Activated T-helper 17 cell treated with anti-CD3 and anti-CD28 coated beads, Interleukin-2, amount 50 U/mL, for 72 hours (primary cell): Measurements from ENCODE around the gene OR52E1. TPM values are rescaled to one million over a fixed set of nuclear protein-coding genes. Genes with fewer than 3 reads are reported as not detected.
"Not testable (repeated sequence)": the region's sequence is repeated elsewhere in the genome, so short reads cannot be mapped to it uniquely, and the experiment has no call there.

ENCODE experiments used
- ATAC-seq: fragments of 150-1000 bp; cut with Tn5 transposase; replicated peaks from 2 replicates; pipeline ENCODE4 v1.10.0; 2021; ENCODE audit warnings: mild to moderate bottlenecking, moderate library complexity
- H3K27ac Mint-ChIP-seq: one replicate; pipeline ENCODE4 v1.8.0; 2022; ENCODE audit warnings: mixed read lengths
- H3K27me3 Mint-ChIP-seq: one replicate; pipeline ENCODE4 v1.8.0; 2022; ENCODE audit warnings: mixed read lengths
- H3K36me3 Mint-ChIP-seq: one replicate; pipeline ENCODE4 v1.8.0; 2022; ENCODE audit warnings: low read depth, mild to moderate bottlenecking, mixed read lengths
- H3K4me1 Mint-ChIP-seq: one replicate; pipeline ENCODE4 v1.8.0; 2022; ENCODE audit warnings: mixed read lengths
- H3K4me3 Mint-ChIP-seq: one replicate; pipeline ENCODE4 v1.8.0; 2022; ENCODE audit warnings: mild to moderate bottlenecking, mixed read lengths
- H3K9me3 Mint-ChIP-seq: one replicate; pipeline ENCODE4 v1.8.0; 2022; ENCODE audit warnings: mixed read lengths
- total RNA-seq, 2 donors: library from RNA; stranded (reverse); gene quantifications; one replicate each; pipeline ENCODE4 v1.2.3, GENCODE V29; 2022

OR52E1 gene
- not detected for total RNA-seq

DNA sequence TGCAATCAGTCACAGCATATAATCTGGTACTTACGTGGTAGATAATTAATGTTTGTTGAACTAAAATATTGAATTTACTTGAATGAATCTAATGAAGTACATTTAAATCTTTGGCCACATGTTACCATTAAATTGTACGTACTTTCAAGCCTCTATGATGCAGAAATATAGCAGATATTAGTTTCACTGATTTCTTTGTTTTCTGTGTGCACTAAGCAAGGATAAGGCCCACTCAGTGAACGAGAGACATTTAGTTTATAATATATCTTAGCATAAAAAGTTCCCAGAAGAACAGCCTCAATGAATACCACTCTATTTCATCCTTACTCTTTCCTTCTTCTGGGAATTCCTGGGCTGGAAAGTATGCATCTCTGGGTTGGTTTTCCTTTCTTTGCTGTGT is at the start of gene OR52E1:
OR52E1 (plus strand) TSS at position 301 of the 400 bp plus-strand sequence.
- no peak for ATAC-seq
- H3K36me3 Mint-ChIP-seq: no peaks in the 10 kb centered on the region
- no peak within 1 kb of the TSS for H3K4me3 Mint-ChIP-seq
- H3K9me3 Mint-ChIP-seq: no peaks in the 10 kb centered on the region
- H3K27ac Mint-ChIP-seq: no peak within 1 kb of the TSS
- peaks cover 4% of the 10 kb centered on the region for H3K27me3 Mint-ChIP-seq
- H3K4me1 Mint-ChIP-seq: no peaks in the 10 kb centered on the region

DNA sequence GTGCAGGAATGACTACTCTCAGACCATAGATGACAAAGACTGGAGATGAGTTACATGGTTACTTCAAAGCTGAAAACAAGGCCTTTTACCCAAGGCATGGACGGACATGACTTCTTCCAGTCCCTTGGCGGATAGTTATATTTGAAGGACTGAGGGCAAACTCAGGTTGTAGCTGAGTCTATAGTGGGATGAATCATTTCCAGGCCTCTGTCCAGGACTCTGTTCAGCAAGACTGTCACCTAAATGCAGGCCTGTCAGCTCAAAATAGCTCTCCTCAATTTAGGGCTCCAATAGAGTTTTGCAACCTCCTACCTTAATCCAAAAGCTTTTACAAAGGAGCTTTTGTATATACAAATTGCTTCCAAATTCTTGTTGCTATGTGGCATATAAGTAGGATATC is 47.4 kb upstream of the OR52E1 start:
- Mint-ChIP-seq H3K27me3 (no peaks in the 10 kb centered on the region), H3K4me1 (no peaks in the 10 kb centered on the region), H3K4me3 (no peak overlapping the region), H3K36me3 (no peaks in the 10 kb centered on the region), H3K27ac (no peak overlapping the region), H3K9me3 (peaks cover 18% of the 10 kb centered on the region)
- ATAC-seq: no peak

GRCh38 chr11:5036669-5037068 is 32.7 kb upstream of the OR52E1 start:
- no peak overlapping the region for H3K4me3 Mint-ChIP-seq
- H3K4me1 Mint-ChIP-seq: no peaks in the 10 kb centered on the region
- H3K27me3 Mint-ChIP-seq: peaks cover 4% of the 10 kb centered on the region
- H3K36me3 Mint-ChIP-seq: no peaks in the 10 kb centered on the region
- no peak for ATAC-seq
- no peak overlapping the region for H3K27ac Mint-ChIP-seq
- no peaks in the 10 kb centered on the region for H3K9me3 Mint-ChIP-seq

- Mint-ChIP-seq H3K36me3 (no peaks in the 10 kb centered on the region), H3K9me3 (no peaks in the 10 kb centered on the region), H3K27ac (no peak overlapping the region), H3K4me3 (no peak overlapping the region), H3K27me3 (peaks cover 4% of the 10 kb centered on the region), H3K4me1 (no peaks in the 10 kb centered on the region)
- no peak for ATAC-seq
These were observed 31.4 kb upstream of the OR52E1 start for GRCh38 chr11:5037926-5038325.

- Mint-ChIP-seq H3K4me1 (no peaks in the 10 kb centered on the region), H3K27me3 (peaks cover 4% of the 10 kb centered on the region), H3K27ac (no peak overlapping the region), H3K4me3 (no peak overlapping the region), H3K9me3 (no peaks in the 10 kb centered on the region), H3K36me3 (no peaks in the 10 kb centered on the region)
- no peak for ATAC-seq
These were observed 31.0 kb upstream of the OR52E1 start for GRCh38 chr11:5038341-5038740.

DNA sequence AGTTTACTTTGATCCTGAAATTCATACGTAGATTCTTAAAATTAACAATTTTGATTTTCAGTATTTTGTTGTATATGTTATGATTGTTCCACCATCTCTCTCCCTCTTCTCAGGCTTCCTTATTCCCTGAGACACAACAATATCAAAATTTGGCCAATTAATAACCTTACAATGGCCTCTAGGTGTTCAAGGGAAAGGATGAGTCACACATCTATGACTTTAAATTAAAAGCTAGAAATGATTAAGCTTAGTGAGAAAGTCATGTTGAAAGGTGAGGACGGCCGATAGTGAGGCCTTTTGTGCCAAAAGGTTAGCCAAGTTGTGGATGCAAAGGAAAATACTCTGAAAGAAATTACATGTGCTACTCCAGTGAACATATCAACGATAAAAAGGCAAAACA is 28.5 kb upstream of the OR52E1 start:
- H3K4me3 Mint-ChIP-seq: no peak overlapping the region
- H3K36me3 Mint-ChIP-seq: no peaks in the 10 kb centered on the region
- no peaks in the 10 kb centered on the region for H3K9me3 Mint-ChIP-seq
- ATAC-seq: no peak
- no peaks in the 10 kb centered on the region for H3K4me1 Mint-ChIP-seq
- no peak overlapping the region for H3K27ac Mint-ChIP-seq
- peaks cover 4% of the 10 kb centered on the region for H3K27me3 Mint-ChIP-seq

- no peak overlapping the region for H3K27ac Mint-ChIP-seq
- H3K9me3 Mint-ChIP-seq: no peaks in the 10 kb centered on the region
- H3K36me3 Mint-ChIP-seq: no peaks in the 10 kb centered on the region
- H3K4me3 Mint-ChIP-seq: no peak overlapping the region
- peaks cover 4% of the 10 kb centered on the region for H3K27me3 Mint-ChIP-seq
- no peaks in the 10 kb centered on the region for H3K4me1 Mint-ChIP-seq
- no peak for ATAC-seq
These were observed 27.3 kb upstream of the OR52E1 start for GRCh38 chr11:5042091-5042490.

GRCh38 chr11:5043380-5043779 is 26.0 kb upstream of the OR52E1 start:
- no peaks in the 10 kb centered on the region for H3K36me3 Mint-ChIP-seq
- no peak overlapping the region for H3K27ac Mint-ChIP-seq
- ATAC-seq: no peak
- no peaks in the 10 kb centered on the region for H3K9me3 Mint-ChIP-seq
- no peaks in the 10 kb centered on the region for H3K4me1 Mint-ChIP-seq
- H3K4me3 Mint-ChIP-seq: no peak overlapping the region
- H3K27me3 Mint-ChIP-seq: peaks cover 4% of the 10 kb centered on the region

DNA sequence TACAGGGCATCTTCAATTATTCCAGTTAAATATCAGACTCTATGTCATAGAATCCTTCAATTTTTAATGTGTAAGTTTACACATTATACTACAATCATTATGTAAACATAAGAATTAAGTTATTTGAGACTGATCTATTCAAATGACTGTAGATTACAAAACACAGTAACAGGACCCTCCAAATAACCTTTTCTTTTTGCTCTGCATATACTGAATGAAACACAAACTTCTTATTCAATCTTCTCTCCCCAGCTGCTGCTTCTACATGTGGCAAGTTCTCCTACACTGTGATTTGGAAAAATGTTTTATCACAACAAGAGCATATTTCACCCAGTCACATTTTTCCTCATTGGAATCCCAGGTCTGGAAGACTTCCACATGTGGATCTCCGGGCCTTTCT is 23.1 kb upstream of the OR52E1 start, which contains the start of gene OR52J3:
OR52J3 (plus strand) TSS at position 301 of the 400 bp plus-strand sequence; CDS start at position 301, 0 bp downstream.
- no peaks in the 10 kb centered on the region for H3K4me1 Mint-ChIP-seq
- H3K36me3 Mint-ChIP-seq: no peaks in the 10 kb centered on the region
- no peaks in the 10 kb centered on the region for H3K9me3 Mint-ChIP-seq
- peaks cover 4% of the 10 kb centered on the region for H3K27me3 Mint-ChIP-seq
- no peak within 1 kb of the TSS for H3K27ac Mint-ChIP-seq
- H3K4me3 Mint-ChIP-seq: no peak within 1 kb of the TSS
- ATAC-seq: no peak

GRCh38 chr11:5046754-5047330 is 22.5 kb upstream of the OR52E1 start:
- Mint-ChIP-seq H3K27me3 (peaks cover 3% of the 10 kb centered on the region), H3K9me3 (no peaks in the 10 kb centered on the region), H3K4me1 (no peaks in the 10 kb centered on the region), H3K4me3 (no peak overlapping the region), H3K27ac (no peak overlapping the region), H3K36me3 (no peaks in the 10 kb centered on the region)
- no peak for ATAC-seq

GRCh38 chr11:5058679-5059078 is 10.7 kb upstream of the OR52E1 start:
- H3K9me3 Mint-ChIP-seq, H3K4me3 Mint-ChIP-seq, ATAC-seq, H3K36me3 Mint-ChIP-seq, H3K27me3 Mint-ChIP-seq, H3K4me1 Mint-ChIP-seq, H3K27ac Mint-ChIP-seq: not testable (repeated sequence)

GRCh38 chr11:5059391-5059790 is 10.0 kb upstream of the OR52E1 start, which contains the start of gene OR52E2:
OR52E2 (minus strand) TSS chr11:5059627; CDS start chr11:5059627, 0 bp downstream.
- H3K9me3 Mint-ChIP-seq: no peaks in the 10 kb centered on the region
- peaks cover 13% of the 10 kb centered on the region for H3K27me3 Mint-ChIP-seq
- no peaks in the 10 kb centered on the region for H3K4me1 Mint-ChIP-seq
- ATAC-seq: no peak
- H3K4me3 Mint-ChIP-seq: no peak within 1 kb of the TSS
- no peak within 1 kb of the TSS for H3K27ac Mint-ChIP-seq
- H3K36me3 Mint-ChIP-seq: no peaks in the 10 kb centered on the region

DNA sequence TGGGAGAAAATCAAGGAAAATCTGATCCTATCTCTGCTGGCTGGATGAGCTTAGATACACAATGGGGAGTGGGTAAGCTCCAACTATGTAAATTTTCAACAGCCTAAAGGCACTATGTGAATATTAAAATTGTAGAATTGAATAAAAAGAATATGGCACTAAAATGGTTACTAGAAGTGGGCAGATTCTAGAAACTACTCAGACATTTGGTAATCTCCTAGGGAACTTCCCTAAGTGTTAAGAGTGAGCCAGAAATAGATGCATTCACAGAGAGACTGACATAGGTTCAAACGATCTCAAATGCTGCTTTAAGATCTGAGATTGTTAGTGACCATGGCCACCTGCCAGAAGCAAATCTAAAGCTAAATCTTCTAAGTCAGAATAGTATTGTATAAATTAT is 4.3 kb upstream of the OR52E1 start:
- Mint-ChIP-seq H3K4me1 (no peaks in the 10 kb centered on the region), H3K27ac (no peak overlapping the region), H3K9me3 (no peaks in the 10 kb centered on the region), H3K4me3 (no peak overlapping the region), H3K36me3 (no peaks in the 10 kb centered on the region), H3K27me3 (peaks cover 8% of the 10 kb centered on the region)
- no peak for ATAC-seq

GRCh38 chr11:5071799-5072198 is 2.4 kb downstream of the OR52E1 start:
- Mint-ChIP-seq H3K4me1 (no peaks in the 10 kb centered on the region), H3K27ac (no peak overlapping the region), H3K27me3 (peaks cover 9% of the 10 kb centered on the region), H3K9me3 (no peaks in the 10 kb centered on the region), H3K4me3 (no peak overlapping the region), H3K36me3 (no peaks in the 10 kb centered on the region)
- no peak for ATAC-seq

DNA sequence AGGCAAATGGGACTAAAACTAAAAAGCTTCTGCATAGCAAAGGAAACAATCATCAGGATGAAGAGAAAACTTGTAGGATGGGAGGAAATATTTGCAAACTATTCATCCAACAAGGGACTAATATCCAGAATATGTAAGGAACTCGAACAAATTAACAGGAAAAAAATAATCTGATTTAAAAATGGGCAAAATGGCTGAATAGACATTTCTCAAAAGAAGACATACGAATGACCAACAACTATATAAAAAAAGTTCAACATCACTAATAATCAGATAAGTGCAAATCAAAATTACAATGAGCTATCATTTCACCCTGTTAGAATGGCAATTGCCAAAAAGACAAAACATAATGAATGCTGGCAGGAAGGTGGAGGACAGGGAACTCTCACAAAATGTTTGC is 12.0 kb downstream of the OR52E1 start:
- Mint-ChIP-seq H3K36me3 (no peaks in the 10 kb centered on the region), H3K27me3 (peaks cover 4% of the 10 kb centered on the region), H3K4me3 (no peak overlapping the region), H3K4me1 (no peaks in the 10 kb centered on the region), H3K27ac (no peak overlapping the region), H3K9me3 (no peaks in the 10 kb centered on the region)
- ATAC-seq: no peak

GRCh38 chr11:5083602-5084001 is 14.2 kb downstream of the OR52E1 start:
- no peak overlapping the region for H3K4me3 Mint-ChIP-seq
- ATAC-seq: no peak
- H3K27ac Mint-ChIP-seq: no peak overlapping the region
- no peaks in the 10 kb centered on the region for H3K9me3 Mint-ChIP-seq
- no peaks in the 10 kb centered on the region for H3K4me1 Mint-ChIP-seq
- no peaks in the 10 kb centered on the region for H3K27me3 Mint-ChIP-seq
- H3K36me3 Mint-ChIP-seq: no peaks in the 10 kb centered on the region
